ENCODE measurements around the gene CDC45.

GRCh38 chr22:19504900-19505734, 25.4 kb downstream of the CDC45 start:
- TF ChIP-seq CTCF (conservative IDR thresholded peaks at IDR 0.05; ENCODE audit: low read length) (no peak), EZH2phosphoT487 (IDR thresholded peaks at IDR 0.05; ENCODE audit: borderline replicate concordance) (no peak)
